ENCODE measurements around the gene SAA1. TPM values are rescaled to one million over a fixed set of nuclear protein-coding genes. Genes with fewer than 3 reads are reported as not detected.

Gene SAA1
- total and polyA plus RNA-seq, 2 donors (not counting 3 experiments of a cell fraction or from before 2014, with no cell fraction given) = not detected

DNA sequence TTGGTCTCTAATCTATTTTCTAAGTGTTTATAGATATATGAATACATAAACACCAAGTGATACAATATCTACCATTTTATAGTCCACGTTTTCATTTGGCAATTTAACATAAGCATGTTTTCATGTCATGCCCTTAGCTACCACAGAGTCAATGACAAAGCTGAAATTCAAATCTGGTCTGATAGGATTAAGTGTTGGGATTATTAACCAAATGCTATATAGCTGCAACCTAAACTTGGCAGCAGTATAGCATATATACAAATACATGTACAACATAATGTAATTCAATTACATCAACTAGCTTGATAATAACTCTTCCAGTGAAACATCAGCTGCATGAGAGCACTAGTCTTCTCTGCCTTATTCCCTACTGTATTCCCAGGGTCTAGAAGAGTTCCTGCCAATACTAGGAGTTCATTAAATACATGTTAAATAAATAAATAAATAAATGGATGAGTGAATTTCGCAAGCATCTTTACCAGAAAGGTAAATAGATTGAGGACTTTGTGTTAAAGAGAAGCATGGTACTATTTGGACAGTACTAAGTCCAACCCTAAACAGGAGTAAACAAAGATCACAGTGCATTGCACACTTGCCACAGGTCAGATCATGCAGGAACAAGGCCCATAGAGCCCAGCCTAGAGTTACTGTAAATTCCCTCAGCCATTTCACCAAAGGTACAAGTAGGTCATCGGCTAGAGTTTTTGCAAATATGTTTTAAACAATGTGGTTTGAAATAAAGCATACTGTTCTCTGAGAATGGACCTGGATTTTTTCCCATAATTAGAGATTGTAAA, 42.3 kb upstream of the SAA1 start:
- CTCF ChIA-PET = interaction anchor here (1.2 to 1.8 kb wide), 3 partner anchors 20 to 108 kb away, joined by 4 to 7 read pairs (median 4); no protein-coding TSS in a partner anchor
- FAIRE-seq = no peak
- no peaks in the 10 kb centered on the region for H3K9me1 ChIP-seq (replicated peaks; ENCODE audit: control insufficient read depth, extremely low read depth, insufficient read depth, low read length)

More for the DNA sequence above, 42.3 kb upstream of the SAA1 start:
- intact Hi-C loops (cut with micrococcal nuclease) (no loop called here), dilution Hi-C loops (cut with MboI; ENCODE audit: extremely low pct_ligation_motif_present, low sequenced_read_pairs) (no loop called here)
- H2AFZ ChIP-seq (ENCODE audit: low read depth, low read length) = no peak overlapping the region
- DNase-seq (ENCODE audit: low read depth, low spot score) = no peak
- POLR2A ChIA-PET = no interaction called here
- BruUV-seq (replicated peaks) = no TSS peak
- H3K79me2 ChIP-seq (ENCODE audit: control insufficient read depth, insufficient read depth, low read length) = no peaks in the 10 kb centered on the region
- H3K4me3 ChIP-seq (replicated peaks in 1 of 3; ENCODE audit: insufficient read depth in 1 of 3, low read depth in 1 of 3, low read length in 3 of 3) = no peak overlapping the region
- H4K20me1 ChIP-seq (replicated peaks; ENCODE audit: control insufficient read depth, extremely low read depth, insufficient read depth, low read length) = no peaks in the 10 kb centered on the region
- no peak overlapping the region for H3K27ac ChIP-seq (ENCODE audit: insufficient read depth, low read depth, low read length)
- H3K9me3 ChIP-seq (replicated peaks; ENCODE audit: control insufficient read depth, insufficient read depth, low read length) = no peaks in the 10 kb centered on the region
- H3K4me1 ChIP-seq (ENCODE audit: control insufficient read depth, extremely low read depth, insufficient read depth, low read length) = no peaks in the 10 kb centered on the region
- H3K4me2 ChIP-seq (ENCODE audit: insufficient read depth, low read length) = no peak overlapping the region
- no peaks in the 10 kb centered on the region for H3K36me3 ChIP-seq (ENCODE audit: control insufficient read depth in 2 of 2, extremely low read depth in 1 of 2, insufficient read depth in 2 of 2, low read length in 2 of 2)
- TF ChIP-seq POLR2A (IDR thresholded peaks at IDR 0.05; ENCODE audit: low read depth, low read length) = no peak
- no peak for TF ChIP-seq MYC (IDR thresholded peaks at IDR 0.05; ENCODE audit: low read depth, low read length)
- no peak for TF ChIP-seq POLR2AphosphoS5 (IDR thresholded peaks at IDR 0.05; ENCODE audit: insufficient read depth, low read depth, low read length)
- TF ChIP-seq EZH2 (IDR thresholded peaks at IDR 0.05; ENCODE audit: borderline replicate concordance, low read depth, low read length, severe bottlenecking) = no peak
- no peak for TF ChIP-seq FOS (IDR thresholded peaks at IDR 0.05; ENCODE audit: borderline replicate concordance, insufficient read depth, low read length)
- TF ChIP-seq, protein P1, sequence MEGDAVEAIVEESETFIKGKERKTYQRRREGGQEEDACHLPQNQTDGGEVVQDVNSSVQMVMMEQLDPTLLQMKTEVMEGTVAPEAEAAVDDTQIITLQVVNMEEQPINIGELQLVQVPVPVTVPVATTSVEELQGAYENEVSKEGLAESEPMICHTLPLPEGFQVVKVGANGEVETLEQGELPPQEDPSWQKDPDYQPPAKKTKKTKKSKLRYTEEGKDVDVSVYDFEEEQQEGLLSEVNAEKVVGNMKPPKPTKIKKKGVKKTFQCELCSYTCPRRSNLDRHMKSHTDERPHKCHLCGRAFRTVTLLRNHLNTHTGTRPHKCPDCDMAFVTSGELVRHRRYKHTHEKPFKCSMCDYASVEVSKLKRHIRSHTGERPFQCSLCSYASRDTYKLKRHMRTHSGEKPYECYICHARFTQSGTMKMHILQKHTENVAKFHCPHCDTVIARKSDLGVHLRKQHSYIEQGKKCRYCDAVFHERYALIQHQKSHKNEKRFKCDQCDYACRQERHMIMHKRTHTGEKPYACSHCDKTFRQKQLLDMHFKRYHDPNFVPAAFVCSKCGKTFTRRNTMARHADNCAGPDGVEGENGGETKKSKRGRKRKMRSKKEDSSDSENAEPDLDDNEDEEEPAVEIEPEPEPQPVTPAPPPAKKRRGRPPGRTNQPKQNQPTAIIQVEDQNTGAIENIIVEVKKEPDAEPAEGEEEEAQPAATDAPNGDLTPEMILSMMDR (IDR thresholded peaks at IDR 0.05; ENCODE audit: extremely low read depth in 1 of 2, insufficient read depth in 1 of 2, low read depth in 1 of 2, low read length in 2 of 2) = no peak
- TF ChIP-seq, protein P2, sequence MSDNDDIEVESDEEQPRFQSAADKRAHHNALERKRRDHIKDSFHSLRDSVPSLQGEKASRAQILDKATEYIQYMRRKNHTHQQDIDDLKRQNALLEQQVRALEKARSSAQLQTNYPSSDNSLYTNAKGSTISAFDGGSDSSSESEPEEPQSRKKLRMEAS (IDR thresholded peaks at IDR 0.05; ENCODE audit: insufficient read depth, insufficient read length) = no peak
- no peak for TF ChIP-seq JUN (IDR thresholded peaks at IDR 0.05; ENCODE audit: borderline replicate concordance, insufficient read depth, insufficient read length, low read depth)
- no peak for TF ChIP-seq GATA2 (IDR thresholded peaks at IDR 0.05; ENCODE audit: insufficient read depth, insufficient read length, low read depth, low read length)
- H3K9ac ChIP-seq (replicated peaks; ENCODE audit: extremely low read depth, insufficient read depth, low read length) = no peak overlapping the region
- H3K27me3 ChIP-seq (ENCODE audit: control insufficient read depth in 2 of 2, insufficient read depth in 2 of 2, low read length in 2 of 2) = no peaks in the 10 kb centered on the region
